ENCODE results near the gene C20orf204. TPM values are rescaled to one million over a fixed set of nuclear protein-coding genes. Genes with fewer than 3 reads are reported as not detected.

The C20orf204 gene
- total and polyA plus RNA-seq, 2 of the 8 experiments (the other 6 are each of a cell fraction or from before 2014, with no cell fraction given) = 0.39 to 0.52 TPM

GRCh38 chr20:64051561-64052325, 15.8 kb downstream of the C20orf204 start:
- WGBS, 2 experiments (ENCODE audit: extremely low coverage in 1 of 2, insufficient coverage in 1 of 2, insufficient read length in 1 of 2, insufficient replicate concordance in 2 of 2, low coverage in 1 of 2, low lambda C conversion rate in 2 of 2, missing lambda C conversion rate in 1 of 2) = 95% methylated on average over 15 of the region's 15 CpGs; no CpG with 5 or more reads in 1 of the 2 experiments
- H3K27me3 ChIP-seq (replicated peaks in 1 of 4; ENCODE audit: control insufficient read depth in 3 of 4, extremely low read depth in 1 of 4, insufficient read depth in 3 of 4, low read length in 3 of 4) = peaks cover 36 to 53% (median 43%) of the 10 kb centered on the region in 4 experiments

More at GRCh38 chr20:64051561-64052325, 15.8 kb downstream of the C20orf204 start:
- no peak overlapping the region for H2AK5ac ChIP-seq (ENCODE audit: low read depth, low read length)
- TF ChIP-seq GABPA (IDR thresholded peaks at IDR 0.05; ENCODE audit: borderline replicate concordance, insufficient read depth, low read length) (no peak), TCF12 (IDR thresholded peaks at IDR 0.05; ENCODE audit: low read depth, low read length) (no peak), SP4 (IDR thresholded peaks at IDR 0.05; ENCODE audit: low read length) (no peak), E2F6 (IDR thresholded peaks at IDR 0.05) (no peak), BCL11A (IDR thresholded peaks at IDR 0.05; ENCODE audit: low read depth in 2 of 2, low read length in 2 of 2) (no peak), GTF2F1 (IDR thresholded peaks at IDR 0.05; ENCODE audit: borderline replicate concordance, low read depth, low read length) (no peak), SP1 (IDR thresholded peaks at IDR 0.05; ENCODE audit: low read depth, low read length) (no peak)
- no peak overlapping the region for H3K4me2 ChIP-seq (ENCODE audit: insufficient read depth in 1 of 2, low read depth in 2 of 2, low read length in 2 of 2)
- no peak overlapping the region for H2BK15ac ChIP-seq (ENCODE audit: low read length)
- no peaks in the 10 kb centered on the region for H3K79me2 ChIP-seq (ENCODE audit: control insufficient read depth in 1 of 2, insufficient read depth in 2 of 2, low read length in 2 of 2)
- H4K91ac ChIP-seq (replicated peaks; ENCODE audit: insufficient read length, low read length) = no peak overlapping the region
- no peaks in the 10 kb centered on the region for H4K20me1 ChIP-seq (replicated peaks in 1 of 2; ENCODE audit: control insufficient read depth in 1 of 2, insufficient read depth in 2 of 2, low read length in 2 of 2)
- H3K23ac ChIP-seq (ENCODE audit: insufficient read length) = no peak overlapping the region
- no peak overlapping the region for H2BK5ac ChIP-seq (ENCODE audit: low read depth, low read length)
- peaks cover 0 to 24% (median 11%) of the 10 kb centered on the region in 4 experiments; a peak in 6 of 7 replicates for H3K4me1 ChIP-seq (replicated peaks in 1 of 4; ENCODE audit: control insufficient read depth in 3 of 4, insufficient read depth in 4 of 4, low read length in 3 of 4)
- CTCF ChIA-PET (ENCODE audit: partially characterized antibody) = interaction anchor here (0.7 to 15.0 kb wide), 7 partner anchors 9 to 71 kb away, joined by 3 to 139 read pairs (median 24); partner anchors contain the start of genes LKAAEAR1, OPRL1, PRPF6 and RGS19
- H3K56ac ChIP-seq (replicated peaks; ENCODE audit: insufficient read length, low read depth, low read length) = no peak overlapping the region
- H2BK12ac ChIP-seq (ENCODE audit: low read depth, low read length) = no peak overlapping the region
- H3K9ac ChIP-seq (replicated peaks in 1 of 4; ENCODE audit: extremely low read depth in 1 of 4, low read depth in 3 of 4, low read length in 3 of 4) = no peak overlapping the region
- no peaks in the 10 kb centered on the region for H3K9me3 ChIP-seq (ENCODE audit: insufficient read depth in 2 of 2, low read depth in 1 of 2, low read length in 1 of 2)
- no peak for FAIRE-seq
- H4K5ac ChIP-seq (ENCODE audit: insufficient read length, low read depth, low read length) = no peak overlapping the region
- H3K79me1 ChIP-seq (ENCODE audit: low read depth, low read length) = no peaks in the 10 kb centered on the region
- H3K14ac ChIP-seq (ENCODE audit: insufficient read length) = no peak overlapping the region
- H3K23me2 ChIP-seq (ENCODE audit: low read depth, low read length) = peaks cover 4% of the 10 kb centered on the region; the same call in 1 of the 2 replicates
- no peak overlapping the region for H3K4me3 ChIP-seq (ENCODE audit: extremely low read depth in 1 of 4, insufficient read depth in 2 of 4, low read depth in 3 of 4, low read length in 4 of 4)
- H2AFZ ChIP-seq (ENCODE audit: low read length) = no peak overlapping the region
- H2BK120ac ChIP-seq (replicated peaks; ENCODE audit: low read depth, low read length) = no peak overlapping the region
- POLR2A ChIA-PET (ENCODE audit: partially characterized antibody) = interaction anchor here (1.6 to 3.7 kb wide), 3 partner anchors 11 to 17 kb away, joined by 5 to 24 read pairs (median 7); partner anchors contain the start of gene TCEA2
- no peak overlapping the region for H3K18ac ChIP-seq (ENCODE audit: extremely low read depth, low read length)
- no peak overlapping the region for H4K8ac ChIP-seq (ENCODE audit: extremely low read depth, insufficient read depth, low read length)
- H3K27ac ChIP-seq (ENCODE audit: low read depth, low read length) = no peak overlapping the region
- 0 out of 2 replicates have a peak overlapping the region, but pooled peaks have one; percentile 61 for H2BK20ac ChIP-seq (ENCODE audit: low read length)
- H3K4ac ChIP-seq (replicated peaks; ENCODE audit: insufficient read length, low read depth, low read length) = no peak overlapping the region
- H3K36me3 ChIP-seq (ENCODE audit: control insufficient read depth in 2 of 4, insufficient read depth in 4 of 4, low read length in 3 of 4) = peaks cover 0 to 10% (median 0%) of the 10 kb centered on the region in 4 experiments; a peak in 1 of 8 replicates
- DNase-seq (ENCODE audit: low read depth in 1 of 2, low spot score in 2 of 2) = no peak
